ENCODE results near the gene SEPTIN2. TPM values are rescaled to one million over a fixed set of nuclear protein-coding genes. Genes with fewer than 3 reads are reported as not detected.
"Not testable (repeated sequence)": the region's sequence is repeated elsewhere in the genome, so short reads cannot be mapped to it uniquely, and the experiment has no call there.

SEPTIN2 gene
- total RNA-seq, 1 donor from 2014 or later = 202 TPM

DNA sequence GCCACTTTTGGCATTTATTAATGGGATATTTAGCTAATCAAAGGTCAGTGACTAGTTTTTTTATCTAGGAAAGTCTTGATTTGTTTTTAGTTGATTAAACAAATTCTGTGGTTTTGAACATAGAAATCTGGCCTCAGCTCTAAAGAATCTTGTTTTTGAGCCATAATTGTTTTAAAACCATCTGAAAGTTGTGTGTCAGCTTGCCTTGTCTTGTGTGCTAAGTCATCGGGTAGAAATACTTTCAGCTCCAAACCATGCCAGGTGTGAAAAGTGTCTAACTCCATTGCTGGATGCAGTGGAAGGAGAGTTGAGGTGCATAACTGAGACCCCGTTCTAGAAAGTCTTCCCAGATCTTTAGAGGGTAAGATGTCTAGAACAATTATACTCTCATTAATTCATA lies 63.1 kb downstream of the SEPTIN2 start:
- intact Hi-C loops (cut with micrococcal nuclease) = no loop called here

DNA sequence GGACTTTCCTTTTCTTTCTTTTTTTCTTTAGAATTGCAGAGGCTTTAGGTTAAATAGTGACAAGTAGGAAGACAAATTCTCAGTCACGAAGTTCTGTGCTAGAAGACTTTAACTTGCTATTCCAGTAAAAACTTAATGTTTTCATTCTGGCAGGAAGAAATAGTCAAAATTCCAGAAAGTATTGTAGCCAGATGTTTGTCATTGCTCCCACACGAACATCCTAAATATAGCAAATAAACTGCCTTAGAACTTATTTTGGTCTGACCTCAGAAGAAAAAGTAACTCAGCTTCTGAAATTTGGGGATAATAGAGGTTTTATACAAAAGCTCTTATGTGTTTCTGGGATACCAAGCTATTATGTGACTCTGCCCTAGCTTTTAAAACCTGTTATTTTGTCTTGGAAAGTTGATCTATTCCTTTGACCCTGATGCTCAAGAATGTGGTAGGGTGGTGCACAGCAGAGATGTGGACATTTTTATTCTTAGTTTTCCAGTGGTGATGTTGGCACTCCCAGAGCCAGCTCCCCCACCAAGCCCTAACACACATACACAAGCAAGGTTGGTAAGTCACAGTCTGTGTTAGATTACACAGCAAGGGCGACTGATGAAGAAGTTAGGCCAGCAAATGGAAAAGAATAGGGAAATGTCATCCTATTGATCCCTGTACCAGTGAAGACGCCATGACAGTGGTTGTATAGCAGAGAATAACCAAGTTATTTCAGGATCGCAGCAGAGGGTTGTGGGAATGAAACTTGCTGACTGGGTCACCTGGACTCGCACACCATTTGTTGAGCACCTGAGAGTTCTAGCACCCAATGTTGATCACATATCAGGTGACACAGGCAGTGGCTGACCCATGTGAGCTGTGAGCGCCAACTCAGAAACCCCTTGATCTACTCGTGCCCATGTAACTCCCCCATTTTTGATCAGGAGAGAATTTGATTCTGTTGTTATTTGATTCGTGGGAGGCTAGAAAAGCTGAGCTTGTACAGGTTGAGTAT lies 64.1 kb downstream of the SEPTIN2 start:
- intact Hi-C loops (cut with micrococcal nuclease) = no loop called here

DNA sequence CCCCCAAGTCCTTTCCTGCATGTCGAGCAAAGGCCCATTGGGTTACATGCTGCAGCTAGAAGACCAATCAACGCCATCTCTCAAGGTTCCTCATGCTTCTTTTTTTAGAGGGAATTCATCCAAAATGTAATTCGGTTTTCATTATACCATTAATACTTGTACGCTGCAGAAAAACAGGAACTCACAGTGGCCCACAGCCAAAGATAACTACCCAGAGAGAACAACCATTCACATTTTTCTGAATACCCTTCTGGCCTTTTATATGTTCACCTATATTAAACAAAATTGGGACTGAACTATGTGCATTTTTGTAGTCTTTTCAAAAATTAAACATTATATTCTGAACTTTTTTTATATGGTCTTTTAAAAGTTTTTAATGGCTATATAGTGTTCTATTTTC lies 66.1 kb downstream of the SEPTIN2 start:
- intact Hi-C loops (cut with micrococcal nuclease) = no loop called here

GRCh38 chr2:241385450-241385849 lies 69.7 kb downstream of the SEPTIN2 start:
- intact Hi-C loops (cut with micrococcal nuclease) = not testable (repeated sequence)

- intact Hi-C loops (cut with micrococcal nuclease) = no loop called here
Observed at GRCh38 chr2:241386519-241386918, 70.8 kb downstream of the SEPTIN2 start.

- intact Hi-C loops (cut with micrococcal nuclease) = no loop called here
Observed at GRCh38 chr2:241389697-241390096, 74.0 kb downstream of the SEPTIN2 start.

DNA sequence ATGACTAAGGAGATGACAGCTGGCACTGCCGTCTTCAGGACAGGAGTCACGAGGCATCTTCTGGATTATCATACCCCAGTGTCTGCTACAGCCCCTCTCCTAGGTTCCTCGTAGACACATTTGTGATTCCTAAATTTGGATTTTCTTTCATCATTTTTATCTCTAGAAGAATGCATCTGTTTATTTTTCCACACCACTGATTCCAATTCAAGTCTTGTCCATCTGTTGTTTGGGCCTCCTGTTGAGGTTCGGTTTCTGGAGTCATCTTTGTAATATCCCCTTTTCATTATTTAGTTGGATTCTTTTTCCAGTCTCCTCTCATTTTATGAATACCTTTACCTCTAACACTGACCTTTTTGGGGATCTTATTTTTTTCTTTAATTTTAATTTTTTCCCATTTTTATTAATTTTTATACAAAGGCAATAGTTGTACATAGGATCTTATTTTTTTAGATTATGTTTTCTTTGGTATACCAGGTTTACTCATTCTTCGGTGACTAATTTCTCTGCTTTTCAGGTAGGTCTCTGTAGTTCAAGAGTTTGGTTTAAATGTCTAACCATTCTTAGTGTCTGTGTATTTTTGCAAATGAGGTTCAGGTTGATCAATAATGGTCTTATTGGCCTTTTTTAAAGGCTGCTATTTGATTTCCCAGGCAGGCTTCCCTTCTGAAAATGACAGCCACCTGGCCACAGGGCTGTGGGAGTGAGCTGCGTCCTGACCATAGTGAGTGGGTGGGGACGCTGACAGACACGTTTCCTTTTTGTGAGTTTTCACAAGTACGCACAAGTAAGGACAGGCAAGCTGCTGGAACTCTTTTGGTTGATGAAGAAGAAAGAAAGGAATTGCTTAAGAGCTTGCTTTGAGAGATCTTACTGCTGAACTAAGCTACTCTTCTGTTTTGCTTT lies 74.8 kb downstream of the SEPTIN2 start:
- intact Hi-C loops (cut with micrococcal nuclease) = no loop called here

DNA sequence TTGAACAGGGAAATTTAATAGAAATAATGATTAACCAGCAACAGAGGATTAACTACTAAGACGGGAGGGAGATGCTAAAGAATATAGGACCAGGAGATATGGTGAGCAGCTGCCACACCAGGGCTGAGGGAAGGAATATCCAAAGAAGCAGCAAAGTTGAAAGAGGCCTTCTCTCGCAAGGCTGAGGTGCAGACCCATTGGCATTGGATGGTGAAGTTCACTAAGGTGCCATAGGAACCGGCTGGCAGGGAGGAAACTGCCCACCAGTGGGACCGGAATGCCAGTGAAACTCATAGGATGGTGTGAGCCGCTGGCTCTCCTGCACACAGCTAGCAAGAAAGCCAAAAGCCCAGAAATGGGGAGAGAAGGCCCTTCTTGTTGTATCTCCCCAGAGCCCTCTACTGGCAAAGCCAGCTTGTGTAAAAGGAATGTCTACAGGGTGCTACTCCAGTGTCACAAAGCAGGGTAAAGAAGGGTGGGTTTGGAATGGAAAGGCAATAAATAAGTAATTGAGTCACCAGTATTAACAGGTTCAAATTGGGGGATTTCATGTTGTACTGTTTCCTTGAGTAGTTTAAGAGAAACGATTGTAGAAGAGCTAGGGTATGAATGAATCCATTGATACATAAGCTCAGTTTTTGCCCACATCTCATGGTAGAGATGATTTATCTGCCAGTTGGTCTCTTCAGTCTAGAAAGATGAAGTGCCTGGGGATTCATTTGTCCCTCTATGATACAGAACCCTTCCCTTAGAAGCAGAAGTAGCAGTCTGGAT lies 76.4 kb downstream of the SEPTIN2 start:
- intact Hi-C loops (cut with micrococcal nuclease) = no loop called here

- intact Hi-C loops (cut with micrococcal nuclease) = not testable (repeated sequence)
Observed at GRCh38 chr2:241392753-241393152, 77.0 kb downstream of the SEPTIN2 start.

DNA sequence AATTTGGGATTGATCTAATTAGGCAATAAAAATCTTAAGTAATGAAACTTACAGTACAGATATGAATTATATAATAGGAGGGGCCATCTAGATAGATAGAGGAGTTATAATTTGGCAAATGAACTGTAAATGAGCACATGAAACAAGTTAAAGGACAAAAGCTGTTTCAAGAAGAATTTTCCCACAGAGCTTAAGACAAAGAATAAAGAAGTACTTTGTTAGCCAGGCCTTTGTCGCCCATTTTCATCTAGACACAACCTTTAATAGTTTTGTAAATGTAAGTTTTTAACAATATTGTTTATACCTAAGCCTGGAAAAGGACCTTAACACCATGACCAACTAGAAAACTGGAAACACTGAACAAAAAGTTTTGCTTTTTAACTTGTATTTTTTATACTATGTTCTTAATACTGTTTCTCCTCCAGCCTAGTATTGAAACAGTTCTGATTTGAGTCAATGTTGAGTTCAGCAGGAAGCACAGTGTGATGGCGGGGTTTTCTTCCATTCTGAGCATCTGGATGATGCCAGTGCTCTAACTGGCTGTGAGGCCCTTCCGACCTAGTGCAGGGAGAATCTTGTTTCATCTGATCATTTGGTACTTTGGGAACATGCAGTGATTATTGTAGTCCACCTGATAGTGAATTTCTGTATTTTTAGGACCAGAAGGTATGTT lies 77.9 kb downstream of the SEPTIN2 start:
- intact Hi-C loops (cut with micrococcal nuclease) = no loop called here

DNA sequence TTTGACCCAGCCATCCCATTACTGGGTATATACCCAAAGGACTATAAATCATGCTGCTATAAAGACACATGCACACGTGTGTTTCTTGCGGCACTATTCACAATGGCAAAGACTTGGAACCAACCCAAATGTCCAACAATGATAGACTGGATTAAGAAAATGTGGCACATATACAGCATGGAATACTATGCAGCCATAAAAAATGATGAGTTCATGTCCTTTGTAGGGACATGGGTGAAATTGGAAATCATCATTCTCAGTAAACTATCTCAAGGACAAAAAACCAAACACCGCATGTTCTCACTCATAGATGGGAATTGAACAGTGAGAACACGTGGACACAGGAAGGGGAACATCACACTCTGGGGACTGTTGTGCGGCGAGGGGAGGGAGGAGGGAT lies 81.1 kb downstream of the SEPTIN2 start:
- intact Hi-C loops (cut with micrococcal nuclease) = not testable (repeated sequence)

- intact Hi-C loops (cut with micrococcal nuclease) = no loop called here
Observed at GRCh38 chr2:241399941-241400922, 84.5 kb downstream of the SEPTIN2 start.

Other genes starting within 250 kb of the SEPTIN2 start
- gene MTERF4, start 213.6 kb upstream of the SEPTIN2 start, total RNA-seq = 33.7 and 33.8 TPM in 2 replicates
- gene PASK, start 166.5 kb upstream of the SEPTIN2 start, total RNA-seq = 66.9 and 70.9 TPM in 2 replicates
- 93.6 and 98.1 TPM in 2 replicates for gene PPP1R7, start 165.5 kb upstream of the SEPTIN2 start, total RNA-seq
- gene ANO7, start 127.2 kb upstream of the SEPTIN2 start, total RNA-seq = 0.32 and 0.52 TPM in 2 replicates
- 224 and 240 TPM in 2 replicates for gene HDLBP, start 253 bp upstream of the SEPTIN2 start, total RNA-seq
- 23.3 and 23.5 TPM in 2 replicates for gene FARP2, start 40.4 kb downstream of the SEPTIN2 start, total RNA-seq
- gene STK25, start 192.7 kb downstream of the SEPTIN2 start, total RNA-seq = 110 and 112 TPM in 2 replicates
- gene BOK, start 242.8 kb downstream of the SEPTIN2 start, total RNA-seq = 0.05 TPM in 1 of 2 replicates, not detected in the other

Data from T-helper 2 cell treated with Interferon-gamma antibody and Interleukin-4, amounts not matched to agents 100 ng/mL and 5 ng/mL, for 36 hours (primary cell).